Suprapubic skin (tissue), 3 donors: Measurements from ENCODE around the gene KCNK6.

Experiments used
- POLR2AphosphoS5 ChIP-seq, 3 donors: sonication (generic); formaldehyde crosslinking; IDR thresholded peaks; one replicate each; pipeline ENCODE4 v1.6.1; 2017; ENCODE audit warnings: antibody characterized with exemption in 3 of 3
- TF ChIP-seq, protein P1 (sequence below), 2 donors: fragments of 200-600 bp in 1 of 2; fragments of 450-650 bp in 1 of 2; sonication (generic) in 1 of 2; IDR thresholded peaks; one replicate each; pipeline ENCODE4 v1.5.1; 2016 to 2019; ENCODE audit warnings: antibody characterized with exemption in 2 of 2, mild to moderate bottlenecking in 1 of 2, moderate library complexity in 1 of 2

- TF ChIP-seq, protein P1, sequence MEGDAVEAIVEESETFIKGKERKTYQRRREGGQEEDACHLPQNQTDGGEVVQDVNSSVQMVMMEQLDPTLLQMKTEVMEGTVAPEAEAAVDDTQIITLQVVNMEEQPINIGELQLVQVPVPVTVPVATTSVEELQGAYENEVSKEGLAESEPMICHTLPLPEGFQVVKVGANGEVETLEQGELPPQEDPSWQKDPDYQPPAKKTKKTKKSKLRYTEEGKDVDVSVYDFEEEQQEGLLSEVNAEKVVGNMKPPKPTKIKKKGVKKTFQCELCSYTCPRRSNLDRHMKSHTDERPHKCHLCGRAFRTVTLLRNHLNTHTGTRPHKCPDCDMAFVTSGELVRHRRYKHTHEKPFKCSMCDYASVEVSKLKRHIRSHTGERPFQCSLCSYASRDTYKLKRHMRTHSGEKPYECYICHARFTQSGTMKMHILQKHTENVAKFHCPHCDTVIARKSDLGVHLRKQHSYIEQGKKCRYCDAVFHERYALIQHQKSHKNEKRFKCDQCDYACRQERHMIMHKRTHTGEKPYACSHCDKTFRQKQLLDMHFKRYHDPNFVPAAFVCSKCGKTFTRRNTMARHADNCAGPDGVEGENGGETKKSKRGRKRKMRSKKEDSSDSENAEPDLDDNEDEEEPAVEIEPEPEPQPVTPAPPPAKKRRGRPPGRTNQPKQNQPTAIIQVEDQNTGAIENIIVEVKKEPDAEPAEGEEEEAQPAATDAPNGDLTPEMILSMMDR (IDR thresholded peaks at IDR 0.05): peak in 1 of 2 donors; percentile 36
- no peak for TF ChIP-seq POLR2AphosphoS5 (IDR thresholded peaks at IDR 0.05)
These were observed 42.0 kb downstream of the KCNK6 start for GRCh38 chr19:38361633-38362075.
